GM21737 (cell line): Measurements from ENCODE around the gene CTRL.
"Not testable (repeated sequence)": the region's sequence is repeated elsewhere in the genome, so short reads cannot be mapped to it uniquely, and the experiment has no call there.

Source experiments
- ATAC-seq: cut with Tn5 transposase; IDR thresholded peaks from one replicate; pipeline ENCODE4 v1.9.1; 2021; ENCODE audit warnings: mild to moderate bottlenecking, moderate library complexity; ENCODE audit not compliant: unreplicated experiment

CTRL gene

GRCh38 chr16:67927131-67927941 lies 4.3 kb downstream of the CTRL start:
- ATAC-seq = no peak

- no peak for ATAC-seq
Measured at GRCh38 chr16:67926181-67926750, 5.4 kb downstream of the CTRL start.

GRCh38 chr16:67924140-67924906 lies 7.3 kb downstream of the CTRL start:
- no peak for ATAC-seq

GRCh38 chr16:67923414-67924116 lies 8.1 kb downstream of the CTRL start:
- no peak for ATAC-seq

GRCh38 chr16:67922740-67923139 lies 8.9 kb downstream of the CTRL start:
- no peak for ATAC-seq

GRCh38 chr16:67922221-67922620 lies 9.4 kb downstream of the CTRL start:
- ATAC-seq = no peak

- ATAC-seq = no peak
Measured at GRCh38 chr16:67919622-67920221, 11.9 kb downstream of the CTRL start.

GRCh38 chr16:67917852-67918236 lies 13.8 kb downstream of the CTRL start:
- ATAC-seq = no peak

- ATAC-seq = no peak
Measured at GRCh38 chr16:67917140-67917851, 14.4 kb downstream of the CTRL start.

GRCh38 chr16:67915831-67916723 lies 15.6 kb downstream of the CTRL start:
- no peak for ATAC-seq

GRCh38 chr16:67915496-67915769 lies 16.2 kb downstream of the CTRL start:
- ATAC-seq = not testable (repeated sequence)

- no peak for ATAC-seq
Measured at GRCh38 chr16:67914758-67915495, 16.7 kb downstream of the CTRL start.

GRCh38 chr16:67910158-67910557 lies 21.5 kb downstream of the CTRL start:
- ATAC-seq = no peak

- no peak for ATAC-seq
Measured at GRCh38 chr16:67909056-67909742, 22.5 kb downstream of the CTRL start.

GRCh38 chr16:67907397-67908180 lies 24.1 kb downstream of the CTRL start:
- no peak for ATAC-seq

GRCh38 chr16:67902831-67903230 lies 28.8 kb downstream of the CTRL start:
- ATAC-seq = no peak

GRCh38 chr16:67901734-67902133 lies 29.9 kb downstream of the CTRL start:
- no peak for ATAC-seq
